Tibial nerve (tissue), 4 donors: ENCODE results near the gene DRC1.

Source experiments
- CTCF ChIP-seq, 5 experiments: fragments of 200-600 bp in 3 of 5; fragments of 450-650 bp in 2 of 5; sonication (generic) in 3 of 5; IDR thresholded peaks; one replicate each; pipeline ENCODE4 v1.5.1; 2016 to 2019; ENCODE audit warnings: antibody characterized with exemption in 5 of 5, mild to moderate bottlenecking in 3 of 5, moderate library complexity in 2 of 5
- EP300 ChIP-seq, 2 donors: sonication (generic); formaldehyde crosslinking; IDR thresholded peaks; one replicate each; pipeline ENCODE4 v1.6.1; 2017; ENCODE audit warnings: antibody characterized with exemption in 2 of 2, mild to moderate bottlenecking in 1 of 2
- POLR2A ChIP-seq, 2 donors: fragments of 450-650 bp; IDR thresholded peaks; one replicate each; pipeline ENCODE4 v1.6.1; 2017; ENCODE audit warnings: antibody characterized with exemption in 2 of 2, mild to moderate bottlenecking in 2 of 2, moderate library complexity in 2 of 2

GRCh38 chr2:26424221-26424620, 22.5 kb downstream of the DRC1 start:
- TF ChIP-seq CTCF (IDR thresholded peaks at IDR 0.05) = no peak
- TF ChIP-seq POLR2A (IDR thresholded peaks at IDR 0.05) = no peak
- no peak for TF ChIP-seq EP300 (IDR thresholded peaks at IDR 0.05)
